HUDEP-2 (cell line): Measurements from ENCODE around the gene C2CD3.

ENCODE experiments used
- DNase-seq, 76 experiments: peaks; one replicate each; lab custom pipeline; 2025; ENCODE audit not compliant: unreplicated experiment in 76 of 76; lab: John Stamatoyannopoulos, UW

The C2CD3 gene

DNA sequence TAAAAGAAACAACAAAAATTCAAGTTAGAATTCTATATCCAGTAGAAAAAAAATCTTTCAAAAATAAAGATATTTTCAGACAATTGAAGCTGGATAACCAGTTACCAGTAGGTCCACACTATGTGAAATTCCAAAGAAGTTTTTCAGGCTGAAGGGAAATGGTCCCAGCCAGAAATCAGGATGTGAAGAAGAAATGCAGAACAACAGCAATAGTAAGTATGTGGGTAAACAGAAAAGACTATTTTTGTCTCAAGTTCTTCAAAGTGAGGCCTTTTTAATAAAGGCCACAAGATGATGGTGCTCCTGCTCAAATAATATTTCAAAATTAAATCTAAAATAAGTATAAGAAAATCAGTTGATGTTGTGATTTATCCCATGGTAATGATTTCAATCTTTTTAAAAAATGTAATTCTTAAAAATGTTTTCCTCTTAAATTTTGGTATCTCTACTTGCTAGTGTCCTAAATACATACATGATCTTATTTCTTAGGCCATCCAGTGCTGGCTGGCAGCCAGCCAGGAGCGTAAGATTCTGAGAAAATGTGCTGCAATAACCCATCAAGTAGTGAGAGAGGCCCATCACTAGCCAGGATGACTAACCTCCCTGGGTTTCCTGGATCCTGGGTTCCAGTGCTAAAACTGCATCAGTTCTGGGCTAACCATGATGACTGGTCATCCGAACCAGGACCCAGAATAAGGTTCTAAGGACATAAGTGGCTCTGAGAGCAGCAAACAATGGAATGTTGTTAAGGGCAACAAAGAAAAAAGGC is 146.4 kb downstream of the C2CD3 start:
- peak in 23 of 76 experiments; percentile 5 to 66 (median 34) for DNase-seq

DNA sequence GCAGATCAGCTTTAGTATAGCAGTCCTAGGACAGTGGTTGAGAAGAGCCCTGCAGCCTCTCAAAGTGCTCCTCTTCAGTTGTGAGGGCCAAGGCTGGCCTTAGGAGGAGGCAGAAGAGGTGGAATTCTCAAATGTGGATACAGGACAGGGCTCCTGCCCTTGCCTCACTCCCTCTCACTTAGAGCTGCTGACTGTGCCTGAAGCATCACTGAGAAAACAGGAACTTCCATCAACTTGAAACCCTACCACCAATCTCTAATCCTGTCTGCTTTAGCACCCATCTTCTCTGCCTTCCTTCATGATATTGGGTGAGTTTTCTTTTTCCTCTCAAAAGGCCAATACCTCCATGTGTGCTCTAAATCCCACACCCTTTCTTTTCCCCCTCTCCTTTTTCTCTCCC is 147.5 kb downstream of the C2CD3 start:
- DNase-seq = no peak

GRCh38 chr11:74022546-74022945 is 148.3 kb downstream of the C2CD3 start:
- no peak for DNase-seq

DNA sequence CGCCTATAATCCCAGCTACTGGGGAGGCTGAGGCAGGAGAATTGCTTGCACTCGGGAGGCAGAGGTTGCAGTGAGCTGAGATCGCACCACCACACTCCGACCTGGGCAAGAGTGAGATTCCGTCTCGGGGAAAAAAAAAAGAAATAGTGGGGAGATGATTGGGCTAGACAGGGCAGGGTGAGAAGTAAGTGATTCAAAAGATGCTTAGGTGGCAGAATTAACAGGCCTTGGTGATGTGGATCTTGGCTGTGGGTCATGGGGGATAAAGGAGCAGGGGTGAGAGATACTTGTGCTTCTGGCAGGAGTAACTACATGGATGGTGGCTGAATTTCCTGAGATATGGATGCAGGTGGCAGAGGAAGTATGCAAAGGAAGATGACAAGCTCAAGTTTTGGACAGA is 148.8 kb downstream of the C2CD3 start:
- no peak for DNase-seq

GRCh38 chr11:74020539-74020938 is 150.3 kb downstream of the C2CD3 start:
- no peak for DNase-seq

DNA sequence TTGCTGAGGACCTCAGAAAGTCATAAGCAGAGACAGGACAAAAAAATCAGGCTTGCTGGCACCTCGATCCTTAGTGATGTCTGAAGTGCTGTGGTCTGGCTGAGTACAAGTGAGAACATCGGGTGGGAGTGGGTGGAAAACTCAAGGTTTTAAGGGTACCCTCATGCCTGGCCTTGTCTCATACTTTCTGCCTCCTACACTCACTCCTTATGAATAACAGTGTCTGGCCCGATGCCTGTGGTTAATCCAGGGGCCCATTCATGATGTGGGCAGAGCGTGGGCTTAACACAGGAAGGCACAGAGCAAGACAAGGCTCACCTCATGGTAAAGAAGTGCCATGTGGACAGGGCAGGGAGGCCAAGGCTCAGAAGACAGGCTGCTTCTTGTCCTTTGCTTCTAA is 150.9 kb downstream of the C2CD3 start:
- no peak for DNase-seq

GRCh38 chr11:74019104-74019738 is 151.6 kb downstream of the C2CD3 start:
- peak in 17 of 76 experiments; percentile 9 to 63 (median 26) for DNase-seq

DNA sequence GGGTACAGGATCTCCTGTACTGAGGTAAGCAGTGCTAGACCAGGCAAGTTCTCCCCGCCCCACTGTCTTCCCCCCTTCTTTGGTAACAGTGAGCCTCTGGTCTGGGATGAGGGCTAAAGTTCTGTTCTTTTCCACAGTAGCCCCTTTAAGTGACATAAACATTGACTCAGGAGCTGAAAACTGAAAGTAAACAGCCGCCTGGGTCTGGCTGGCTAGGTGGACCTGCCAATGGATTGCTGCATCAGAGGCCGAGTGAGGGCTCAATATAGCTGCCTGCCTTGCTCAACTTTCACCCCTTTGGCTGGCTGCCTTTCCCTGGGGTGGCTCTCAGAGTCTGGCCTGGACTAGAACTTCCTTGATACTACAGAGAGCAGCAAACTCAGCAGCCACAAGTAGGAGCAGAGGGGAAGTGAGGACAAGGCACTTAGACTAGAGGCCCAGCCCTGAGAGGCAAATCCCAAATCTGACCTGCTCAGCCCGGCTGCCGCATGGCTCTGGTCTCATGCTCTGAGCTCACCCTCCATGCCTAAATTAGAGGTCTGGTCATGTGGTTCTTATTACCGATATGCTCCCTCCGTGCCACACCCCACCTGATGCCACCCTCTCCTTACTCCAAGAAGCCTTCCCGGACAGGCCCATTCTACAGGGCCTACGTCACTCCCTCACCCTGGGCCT is 152.3 kb downstream of the C2CD3 start:
- DNase-seq = peak in 24 of 76 experiments; percentile 7 to 58 (median 23)

GRCh38 chr11:74017631-74018030 is 153.2 kb downstream of the C2CD3 start:
- no peak for DNase-seq

GRCh38 chr11:74015919-74016684 is 154.7 kb downstream of the C2CD3 start:
- peak in 74 of 76 experiments; percentile 17 to 92 (median 78) for DNase-seq

DNA sequence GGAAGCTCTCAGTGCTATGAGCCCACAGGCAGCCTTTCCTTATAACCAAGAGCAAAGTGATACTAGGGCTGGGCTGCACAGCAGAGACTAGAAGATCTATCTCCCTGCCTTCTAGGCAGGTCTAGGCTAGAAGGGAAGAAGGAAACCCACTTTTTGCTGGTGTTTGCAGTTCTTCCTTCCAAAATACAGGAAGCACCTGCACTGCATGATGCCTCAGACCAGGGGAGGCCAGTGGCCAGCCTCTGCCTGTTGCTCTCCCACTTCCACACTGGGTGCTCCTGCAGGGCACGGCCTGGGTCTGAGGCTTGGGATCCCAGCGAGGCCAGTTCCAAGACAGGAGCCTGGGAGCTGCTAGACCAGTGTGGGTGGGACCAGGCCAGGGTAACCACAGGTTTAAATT is 155.9 kb downstream of the C2CD3 start:
- no peak for DNase-seq

DNA sequence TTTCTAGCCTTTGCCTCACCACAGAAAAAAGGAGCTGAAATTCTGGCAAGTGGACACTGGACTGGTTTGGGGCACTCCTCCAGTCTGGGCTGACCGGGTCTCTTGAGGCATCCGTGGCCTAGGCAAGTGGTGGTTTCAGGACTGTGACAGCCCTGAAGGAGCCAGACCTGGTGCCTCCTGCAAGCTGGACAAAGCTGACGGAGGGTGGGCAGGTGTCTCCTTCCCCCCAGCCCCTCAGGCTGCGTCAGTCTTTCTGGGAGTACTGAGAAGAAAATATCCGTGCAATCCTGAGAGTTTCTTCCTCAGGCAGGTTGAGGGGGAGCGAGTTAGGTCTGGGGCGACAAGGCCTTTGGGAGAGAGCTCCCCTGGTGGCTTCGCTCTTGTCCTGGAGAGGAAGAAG is 157.7 kb downstream of the C2CD3 start:
- no peak for DNase-seq

DNA sequence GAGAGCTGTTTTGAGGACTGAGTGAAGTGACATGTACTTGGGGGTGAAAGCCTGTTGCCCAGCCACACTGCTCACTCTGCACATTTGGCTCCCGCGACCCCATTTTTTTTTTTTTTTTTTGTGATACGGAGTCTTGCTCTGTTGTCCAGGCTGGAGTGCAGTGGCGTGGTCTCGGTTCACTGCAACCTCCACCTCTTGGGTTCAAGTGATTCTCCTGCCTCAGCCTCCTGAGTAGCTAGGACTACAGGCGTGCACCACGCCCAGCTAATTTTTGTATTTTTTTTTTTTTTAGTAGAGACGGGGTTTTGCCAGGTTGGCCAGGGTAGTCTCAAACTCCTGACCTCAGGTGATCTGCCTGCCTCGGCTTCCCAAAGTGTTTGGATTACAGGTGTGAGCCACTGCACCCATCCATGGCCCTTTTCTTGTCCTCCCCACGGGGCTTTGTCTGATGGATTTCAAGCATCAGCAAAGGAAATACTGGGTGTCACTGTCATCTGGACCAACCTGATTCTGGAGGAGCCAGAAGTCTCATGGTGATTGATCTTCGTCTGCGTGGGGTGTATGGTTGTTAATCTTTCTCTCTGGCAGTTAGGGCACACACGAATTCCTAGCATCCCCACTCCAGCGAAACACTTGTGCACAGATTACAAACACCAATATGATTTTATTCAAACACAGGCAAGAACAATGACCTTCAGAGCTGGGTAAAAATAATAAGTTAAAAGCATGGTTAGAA is 158.6 kb downstream of the C2CD3 start:
- DNase-seq = peak in 4 of 76 experiments; percentile 2 to 51 (median 13)

GRCh38 chr11:74011360-74012073 is 159.3 kb downstream of the C2CD3 start:
- peak in 75 of 76 experiments; percentile 35 to 99 (median 94) for DNase-seq

- peak in 56 of 76 experiments; percentile 17 to 85 (median 46) for DNase-seq
Observed at GRCh38 chr11:74010306-74011300, 160.2 kb downstream of the C2CD3 start.

GRCh38 chr11:74009675-74010305 is 161.0 kb downstream of the C2CD3 start:
- DNase-seq = peak in 1 of 76 experiments; percentile 54

- no peak for DNase-seq
Observed at GRCh38 chr11:74009230-74009547, 161.6 kb downstream of the C2CD3 start.
